Heart right ventricle (tissue), 16 donors: ENCODE data around the gene BMP3. TPM values are rescaled to one million over a fixed set of nuclear protein-coding genes. Genes with fewer than 3 reads are reported as not detected.
A peak's percentile ranks its signal among the peaks of the same experiment; 100 is the strongest.

Experiments used
- ATAC-seq, 8 donors: fragments of 200-7000 bp; cut with Tn5 transposase; one replicate each; pipeline ENCODE4 v1.9.1; 2020; ENCODE audit warnings: mild to moderate bottlenecking in 8 of 8, moderate library complexity in 8 of 8, moderate number of reproducible peaks in 1 of 8
- DNase-seq, 2 donors: peaks; one replicate each; pipeline ENCODE4 v3.0.0-alpha.2; 2020
- H3K27ac ChIP-seq, 10 donors: fragments of 200-600 bp; sonication (generic) in 2 of 10; one replicate each; pipeline versions ENCODE4 v1.5.0 to v1.8.0; 2020 to 2022; ENCODE audit warnings: mild to moderate bottlenecking in 3 of 10
- H3K27me3 ChIP-seq, 7 donors: fragments of 200-600 bp; one replicate each; pipeline ENCODE4 v1.8.0; 2021 to 2022; ENCODE audit warnings: mild to moderate bottlenecking in 2 of 7
- H3K36me3 ChIP-seq, 9 donors: fragments of 200-600 bp; sonication (generic) in 1 of 9; one replicate each; pipeline versions ENCODE4 v1.5.0 to v1.8.0; 2020 to 2022; ENCODE audit warnings: mild to moderate bottlenecking in 2 of 9
- H3K4me1 ChIP-seq, 9 donors: fragments of 200-600 bp; sonication (generic) in 1 of 9; one replicate each; pipeline versions ENCODE4 v1.5.0 to v1.8.0; 2020 to 2022; ENCODE audit warnings: mild to moderate bottlenecking in 4 of 9
- H3K4me3 ChIP-seq, 10 donors: fragments of 200-600 bp; sonication (generic) in 2 of 10; one replicate each; pipeline versions ENCODE4 v1.5.0 to v1.8.0; 2020 to 2022; ENCODE audit warnings: mild to moderate bottlenecking in 7 of 10, moderate library complexity in 2 of 10
- H3K9me3 ChIP-seq, 11 donors: fragments of 200-600 bp in 10 of 11; sonication (generic) in 2 of 11; one replicate each; pipeline versions ENCODE4 v1.5.0 to v1.8.0; 2013 to 2022; ENCODE audit warnings: mild to moderate bottlenecking in 2 of 11, control low read depth in 1 of 11, moderate library complexity in 1 of 11
- CTCF ChIP-seq, 9 donors: fragments of 200-600 bp; sonication (generic) in 2 of 9; IDR thresholded peaks; one replicate each; pipeline versions ENCODE4 v1.5.0 to v1.8.0; 2021 to 2022; ENCODE audit warnings: antibody characterized with exemption in 9 of 9, mild to moderate bottlenecking in 5 of 9, moderate library complexity in 1 of 9
- WGBS, 2 donors: extraction: QIAGEN DNeasy Blood & Tissue Kit; methylation state at CpG; one replicate each; pipeline ENCODE4 v1.1.7; 2013; ENCODE audit warnings: inconsistent platforms in 1 of 2; 5-methylcytosine and 5-hydroxymethylcytosine counted together
- intact Hi-C, 10 donors: fragments of 100-400 bp; cut with DNase I; formaldehyde crosslinking; loops; one replicate each; pipeline versions ENCODE4 v1.11.1 to v1.14.2; 2022
- polyA plus RNA-seq, 2 donors: library from polyadenylated mRNA; stranded (reverse); fragments of 200-250 nt; gene quantifications; one replicate each; pipeline ENCODE4 v1.2.3, GENCODE V29; 2013
- total RNA-seq, 10 donors: library from RNA; stranded (reverse); fragmentation: NEBNext Ultra II Directional in 3 of 10; extraction: Animal tissue kit (Norgen Biotek cat#: 25700) in 3 of 10; gene quantifications; one replicate each; pipeline versions ENCODE4 v1.2.1 to v1.2.4, GENCODE V29; 2021 to 2023
- donor health status: Arrhythmogenic right ventricular cardiomyopathy.
- donor health status: ischemic (EF 13 %, LVEDD 7.1; RV severe dilation, severe dysfunction).
- donor health status: healthy with polysubstance abuse.
- donor health status: DM: no; HTN: yes; CAD: no.
- donor health status: DM: no; HTN: no; CAD: no.
- donor health status: ischemic (EF 25% LVEDD 6.9; RV normal size, moderate dysfunction).
- donor health status: ischemic (EF 25% LVEDD 5.7; RV mildly dilated, moderate dysfunction).
- donor health status: healthy.
- donor health status: DM: yes; HTN: yes; CAD: no.
- donor health status: Ischemic cardiomyopathy.
- donor health status: ischemic (EF 35%, LVEDD 5.7; RV mildly dilated, moderate dysfunction).
- donor health status: nonischemic (EF 11% LVEDD 7.7; RV severe dilation, severe dysfunction).
- donor health status: DM: yes; HTN: yes; CAD: no.
- donor health status: PGD.
- donor health status: ischemic (EF 29% LVEDD 5.4; RV normal size, mild dysfunction).
- donor health status: nonischemic (EF 23%, LVEDD 6.1; RV moderate dilation, normal function).

Gene BMP3
- total and polyA plus RNA-seq, 12 donors, result 0.12 TPM; not detected in 11

- no peak for ATAC-seq
- intact Hi-C loops, result loop anchor here in 1 of 10 donors (10.0 kb wide), 1 partner anchor 675 kb away; no protein-coding TSS in a partner anchor
Measured at GRCh38 chr4:81039351-81039972, 9.0 kb downstream of the BMP3 start.

DNA sequence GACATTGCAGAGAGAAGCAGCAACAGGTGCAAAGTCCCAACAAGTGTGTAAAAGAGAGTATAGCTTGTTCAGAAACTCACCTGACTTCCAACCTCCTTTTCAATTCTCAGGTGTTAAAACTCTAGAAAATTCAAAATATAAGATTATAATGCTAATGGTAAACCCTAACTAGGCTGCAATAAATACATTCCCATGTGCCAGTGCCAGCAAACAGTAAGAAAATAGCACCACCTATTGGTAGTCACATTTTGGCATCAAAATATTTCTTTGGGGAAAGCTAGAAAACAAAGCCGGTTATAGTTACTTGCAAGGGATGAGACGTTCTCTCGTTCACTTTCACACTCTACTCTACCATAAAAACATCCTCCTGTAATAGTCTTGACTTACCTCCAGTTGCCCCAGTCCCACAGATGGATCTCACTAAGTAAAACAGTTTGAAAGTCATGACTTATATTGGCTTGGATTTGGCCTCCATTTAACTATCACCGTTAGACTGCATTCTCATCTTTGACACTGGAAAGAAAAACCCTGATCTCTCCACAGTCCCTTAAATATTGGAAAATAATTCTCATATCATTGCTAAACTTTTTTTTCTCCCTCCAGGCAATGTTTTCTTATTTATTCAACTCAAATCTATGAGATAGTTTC lies 9.6 kb downstream of the BMP3 start:
- H3K4me3 ChIP-seq, result no peak overlapping the region
- WGBS, 2 donors, result 19 to 22% methylated on average over 4 of the region's 4 CpGs
- DNase-seq, result no peak
- H3K36me3 ChIP-seq, result no peaks in the 10 kb centered on the region
- TF ChIP-seq CTCF (IDR thresholded peaks at IDR 0.05), result peak in 7 of 9 donors; percentile 40 to 59 (median 53)
- no peaks in the 10 kb centered on the region for H3K4me1 ChIP-seq
- intact Hi-C loops, result loop anchor here in 2 of 10 donors (5.0 kb wide), 1 partner anchor 678 kb away; no protein-coding TSS in a partner anchor
- H3K27me3 ChIP-seq, result peaks cover 0 to 42% (median 6%) of the 10 kb centered on the region in 7 donors
- H3K9me3 ChIP-seq, result no peaks in the 10 kb centered on the region
- no peak overlapping the region for H3K27ac ChIP-seq
- ATAC-seq, result no peak

More at GRCh38 chr4:81039351-81039972, 9.0 kb downstream of the BMP3 start:
- no peaks in the 10 kb centered on the region for H3K9me3 ChIP-seq
- no peak for DNase-seq
- TF ChIP-seq CTCF (IDR thresholded peaks at IDR 0.05), result no peak
- H3K4me1 ChIP-seq, result no peaks in the 10 kb centered on the region
- H3K4me3 ChIP-seq, result no peak overlapping the region
- H3K36me3 ChIP-seq, result no peaks in the 10 kb centered on the region
- no peak overlapping the region for H3K27ac ChIP-seq
- H3K27me3 ChIP-seq, result peaks cover 0 to 45% (median 6%) of the 10 kb centered on the region in 7 donors
- 45 to 54% methylated on average over 4 of the region's 4 CpGs for WGBS, 2 donors

DNA sequence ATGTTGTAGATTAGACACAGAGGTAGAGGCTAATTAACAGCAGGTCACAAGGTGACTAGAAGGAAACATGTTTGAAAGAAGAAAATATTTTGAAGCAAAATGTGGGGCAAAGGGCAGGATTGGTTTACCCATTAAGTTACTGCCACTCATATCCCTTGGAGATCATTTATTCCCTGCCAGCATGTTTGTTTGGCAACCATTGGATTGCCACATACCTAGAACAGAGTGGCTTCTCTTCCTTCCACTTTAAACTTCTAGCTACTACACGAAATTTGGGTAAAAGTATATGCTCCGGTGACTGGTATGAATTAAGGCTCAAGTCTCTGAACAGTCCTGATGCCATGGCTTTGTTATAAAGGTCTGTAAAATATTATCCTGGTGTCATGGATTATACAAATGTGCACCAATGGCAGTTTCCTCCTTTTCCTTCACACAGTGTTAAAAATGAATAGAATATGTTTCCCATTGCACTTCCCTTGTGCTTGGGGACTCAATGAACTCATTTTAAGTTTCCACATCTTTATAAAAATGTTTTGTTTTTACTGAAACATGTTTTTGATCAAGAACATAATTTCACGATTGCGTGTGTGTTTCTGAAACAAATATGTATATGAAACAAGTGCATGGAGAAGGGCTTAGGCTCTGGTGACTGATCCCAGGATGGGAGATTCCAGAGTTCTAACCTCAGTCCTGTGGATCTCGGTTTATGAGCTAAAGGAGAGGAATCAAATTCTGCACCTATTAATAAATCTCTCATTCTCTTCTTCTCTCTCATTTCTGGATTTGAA lies 12.3 kb downstream of the BMP3 start:
- H3K27me3 ChIP-seq, result peaks cover 0 to 17% (median 0%) of the 10 kb centered on the region in 7 donors
- ATAC-seq (no peak), DNase-seq (no peak)
- no peak overlapping the region for H3K4me3 ChIP-seq
- H3K36me3 ChIP-seq, result no peaks in the 10 kb centered on the region
- no peaks in the 10 kb centered on the region for H3K4me1 ChIP-seq
- H3K27ac ChIP-seq, result no peak overlapping the region
- H3K9me3 ChIP-seq, result no peaks in the 10 kb centered on the region
- WGBS, 2 donors, result 80 to 87% methylated on average over 5 of the region's 5 CpGs
- intact Hi-C loops, result loop anchor here in 2 of 10 donors (5.0 kb wide), 1 partner anchor 680 kb away; no protein-coding TSS in a partner anchor
- no peak for TF ChIP-seq CTCF (IDR thresholded peaks at IDR 0.05)

DNA sequence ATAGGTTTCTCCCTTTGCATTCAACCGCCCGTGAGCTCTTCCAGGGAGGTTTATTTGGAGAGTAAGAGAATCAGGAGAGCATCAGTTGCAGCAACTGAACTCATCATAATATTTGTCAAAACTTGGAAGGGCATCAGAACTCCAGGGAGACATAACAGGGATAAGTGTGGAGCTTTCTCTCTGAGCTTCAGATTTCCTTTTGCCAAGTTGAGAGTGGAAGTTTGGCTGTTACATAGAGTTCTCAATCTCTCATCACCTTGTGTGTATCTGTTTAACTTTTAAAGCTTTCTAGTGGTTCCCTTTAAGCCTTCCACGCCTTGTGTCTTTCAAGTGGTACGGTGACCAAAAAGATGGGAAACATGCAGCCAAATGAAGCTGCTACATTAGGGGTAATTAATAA lies 18.8 kb downstream of the BMP3 start:
- 29 to 48% methylated on average over 4 of the region's 4 CpGs for WGBS, 2 donors

More for the DNA sequence above, 18.8 kb downstream of the BMP3 start:
- no peak for TF ChIP-seq CTCF (IDR thresholded peaks at IDR 0.05)
- peaks cover 0 to 3% (median 0%) of the 10 kb centered on the region in 7 donors for H3K27me3 ChIP-seq
- intact Hi-C loops, result loop anchor here in 1 of 10 donors (5.0 kb wide), 2 partner anchors 672 to 687 kb away; no protein-coding TSS in a partner anchor
- ATAC-seq, result peak in 6 of 8 donors; percentile 28 to 94 (median 70)
- no peaks in the 10 kb centered on the region for H3K9me3 ChIP-seq
- no peak for DNase-seq
- H3K27ac ChIP-seq, result no peak overlapping the region
- peaks cover 0 to 6% (median 0%) of the 10 kb centered on the region in 9 donors for H3K4me1 ChIP-seq
- H3K36me3 ChIP-seq, result no peaks in the 10 kb centered on the region
- no peak overlapping the region for H3K4me3 ChIP-seq
